HG03045 (cell line): ENCODE results near the gene LMAN2.
"Not testable (repeated sequence)": the region's sequence is repeated elsewhere in the genome, so short reads cannot be mapped to it uniquely, and the experiment has no call there.

ENCODE experiments used
- ATAC-seq: cut with Tn5 transposase; IDR thresholded peaks from one replicate; pipeline ENCODE4 v1.9.1; 2021; ENCODE audit warnings: mild to moderate bottlenecking, moderate library complexity; ENCODE audit not compliant: unreplicated experiment

LMAN2 gene

DNA sequence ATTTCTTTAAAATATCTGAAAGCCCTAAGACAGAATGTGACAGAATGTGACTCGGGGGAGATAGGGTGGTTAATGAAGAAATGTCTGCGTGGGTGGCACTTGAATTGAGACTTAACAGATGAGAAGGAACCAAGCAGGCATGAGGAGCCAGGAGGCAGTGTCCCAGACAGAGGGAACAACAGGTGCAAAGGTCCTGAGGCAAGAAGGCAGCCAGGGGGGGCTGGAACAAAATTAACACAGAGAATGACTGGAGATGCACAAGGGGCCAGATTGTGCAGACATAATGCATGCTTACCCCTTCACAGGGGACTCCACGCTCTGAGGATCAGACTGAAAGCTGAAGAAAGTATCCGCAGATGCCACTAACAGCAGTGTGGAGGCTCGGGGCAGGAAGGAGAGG, 1.7 kb downstream of the LMAN2 start:
- ATAC-seq: no peak

DNA sequence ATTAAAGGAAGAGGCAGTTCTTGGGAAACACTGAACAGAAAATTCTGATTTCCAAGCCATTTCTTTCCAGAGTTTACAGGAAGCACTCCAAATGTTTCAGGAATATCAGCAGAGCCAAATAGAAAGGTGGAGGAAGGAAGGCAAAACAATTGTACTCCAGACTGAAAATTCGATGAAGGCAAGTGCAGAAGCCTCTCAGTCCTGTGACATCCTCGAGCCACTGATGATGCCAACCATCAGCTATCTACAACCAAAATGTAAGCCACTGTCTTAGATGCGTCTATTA, 2.2 kb downstream of the LMAN2 start:
- no peak for ATAC-seq

- ATAC-seq: no peak
Measured at GRCh38 chr5:177347699-177348098, 3.8 kb downstream of the LMAN2 start.

DNA sequence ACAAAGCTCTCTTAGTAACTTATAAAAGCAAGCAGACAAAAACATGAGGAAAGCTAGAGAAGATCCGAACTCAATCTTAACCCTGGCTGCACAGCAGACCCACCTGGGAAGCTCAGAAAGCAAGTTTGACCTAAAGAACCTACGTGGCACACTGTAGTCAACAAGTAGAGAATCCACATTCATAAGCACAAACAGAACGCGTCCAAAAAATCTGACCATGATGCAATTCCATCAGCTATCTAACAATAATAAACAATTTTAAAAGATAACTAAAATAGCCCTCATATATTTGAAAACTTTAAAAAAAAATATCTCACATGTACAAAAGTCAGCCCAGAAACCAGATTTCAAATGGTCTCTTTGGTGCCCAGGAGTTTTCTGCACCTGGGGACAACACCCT, 4.6 kb downstream of the LMAN2 start:
- ATAC-seq: no peak

DNA sequence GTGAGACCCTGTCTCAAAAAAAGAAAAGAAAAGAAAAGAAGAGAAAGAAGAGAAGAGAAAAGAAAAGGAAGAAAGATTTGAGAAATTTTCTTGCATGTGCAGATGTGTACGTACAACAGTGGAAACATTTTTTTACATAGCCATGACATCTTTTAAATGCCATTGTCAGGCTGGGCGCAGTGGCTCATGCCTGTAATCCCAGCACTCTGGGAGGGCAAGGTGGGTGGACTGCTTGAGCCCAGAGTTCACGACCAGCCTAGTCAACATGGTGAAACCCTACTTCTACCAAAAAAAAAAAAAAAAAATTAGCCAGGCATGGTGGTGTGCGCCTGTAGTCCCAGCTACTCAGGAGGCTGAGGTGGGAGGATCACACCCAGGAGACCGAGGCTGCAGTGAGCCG, 6.6 kb downstream of the LMAN2 start:
- ATAC-seq: no peak

GRCh38 chr5:177343777-177344176, 7.7 kb downstream of the LMAN2 start:
- no peak for ATAC-seq

DNA sequence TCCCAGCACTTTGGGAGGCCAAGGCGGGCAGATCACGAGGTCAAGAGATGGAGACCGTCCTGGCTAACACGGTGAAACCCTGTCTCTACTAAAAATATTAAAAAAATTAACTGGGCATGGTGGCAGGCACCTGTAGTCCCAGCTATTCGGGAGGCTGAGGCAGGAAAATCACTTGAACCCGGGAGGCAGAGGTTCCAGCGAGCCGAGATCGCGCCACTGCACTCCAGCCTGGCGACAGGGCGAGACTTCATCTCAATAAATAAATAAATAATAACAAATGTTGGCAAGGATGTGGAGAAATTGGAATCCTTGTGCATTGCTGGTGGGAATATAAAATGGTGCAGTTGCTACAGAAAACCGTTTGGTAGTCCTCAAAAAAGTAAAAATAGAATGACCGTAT, 8.5 kb downstream of the LMAN2 start:
- not testable (repeated sequence) for ATAC-seq

DNA sequence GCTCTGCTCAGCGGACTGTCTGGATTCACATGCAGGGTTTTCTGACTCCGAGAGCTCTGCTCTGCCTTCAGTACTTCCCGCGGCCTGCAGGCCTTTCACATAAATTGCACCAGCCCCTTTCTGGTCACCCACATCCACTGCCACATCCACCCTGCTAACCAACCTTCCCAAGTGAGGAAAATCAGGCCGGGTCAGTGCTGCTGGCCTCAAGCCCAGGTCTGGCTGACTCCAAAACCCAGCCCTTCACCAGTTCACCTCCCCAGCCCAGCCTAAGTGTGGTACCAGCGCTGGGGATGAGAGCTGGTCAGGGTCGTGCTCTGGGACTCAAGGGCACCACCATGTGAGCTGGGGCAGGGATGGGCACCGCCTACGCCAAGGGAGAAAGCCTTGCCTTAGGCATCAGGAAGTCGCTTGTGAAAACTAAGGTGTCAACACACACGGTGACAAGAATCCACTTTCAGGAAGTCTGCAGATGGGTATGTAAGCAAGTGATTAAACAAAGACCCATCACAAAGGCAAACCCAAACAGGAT, 12.3 kb downstream of the LMAN2 start:
- no peak for ATAC-seq

DNA sequence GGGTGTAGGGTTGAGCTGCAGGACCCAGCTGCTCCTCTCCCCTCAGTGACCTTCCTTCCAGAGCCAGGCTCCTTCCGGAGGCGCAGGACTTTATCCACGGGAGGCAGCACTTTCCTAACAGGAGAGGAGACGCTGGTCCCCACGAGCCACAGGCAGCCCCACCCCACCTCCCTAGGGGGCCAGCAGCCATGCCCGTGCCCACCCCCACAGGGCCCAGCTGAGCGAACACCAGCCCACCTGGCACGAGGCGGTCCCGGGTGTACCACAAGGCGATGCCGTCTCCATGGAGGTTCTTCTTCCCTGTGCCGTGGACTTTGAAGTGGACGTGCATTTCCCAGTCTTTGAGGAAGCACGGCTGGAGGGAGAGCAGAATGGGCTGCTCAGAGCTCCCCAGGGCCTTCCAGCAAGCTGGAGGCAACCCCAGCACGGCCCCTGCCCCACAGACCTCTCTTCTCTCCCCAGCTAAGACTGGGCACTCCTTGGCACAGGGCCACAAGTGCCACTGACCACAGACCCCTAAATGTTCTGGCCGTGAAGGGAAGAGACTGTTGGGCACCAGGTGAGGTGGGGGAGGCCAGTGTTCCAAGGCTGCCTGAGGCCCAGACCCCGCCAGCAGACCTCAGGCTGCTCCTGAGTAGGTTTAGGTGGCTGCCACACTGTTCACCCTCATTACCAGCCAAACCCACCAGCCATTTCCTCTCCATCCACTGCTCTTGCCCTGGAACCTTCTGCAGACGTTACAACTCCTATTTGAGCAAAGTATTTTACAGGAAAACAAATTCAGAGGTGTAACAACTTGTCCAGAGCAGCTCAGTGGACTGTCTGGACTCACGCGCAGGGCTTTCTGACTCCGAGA, 13.0 kb downstream of the LMAN2 start:
- no peak for ATAC-seq

DNA sequence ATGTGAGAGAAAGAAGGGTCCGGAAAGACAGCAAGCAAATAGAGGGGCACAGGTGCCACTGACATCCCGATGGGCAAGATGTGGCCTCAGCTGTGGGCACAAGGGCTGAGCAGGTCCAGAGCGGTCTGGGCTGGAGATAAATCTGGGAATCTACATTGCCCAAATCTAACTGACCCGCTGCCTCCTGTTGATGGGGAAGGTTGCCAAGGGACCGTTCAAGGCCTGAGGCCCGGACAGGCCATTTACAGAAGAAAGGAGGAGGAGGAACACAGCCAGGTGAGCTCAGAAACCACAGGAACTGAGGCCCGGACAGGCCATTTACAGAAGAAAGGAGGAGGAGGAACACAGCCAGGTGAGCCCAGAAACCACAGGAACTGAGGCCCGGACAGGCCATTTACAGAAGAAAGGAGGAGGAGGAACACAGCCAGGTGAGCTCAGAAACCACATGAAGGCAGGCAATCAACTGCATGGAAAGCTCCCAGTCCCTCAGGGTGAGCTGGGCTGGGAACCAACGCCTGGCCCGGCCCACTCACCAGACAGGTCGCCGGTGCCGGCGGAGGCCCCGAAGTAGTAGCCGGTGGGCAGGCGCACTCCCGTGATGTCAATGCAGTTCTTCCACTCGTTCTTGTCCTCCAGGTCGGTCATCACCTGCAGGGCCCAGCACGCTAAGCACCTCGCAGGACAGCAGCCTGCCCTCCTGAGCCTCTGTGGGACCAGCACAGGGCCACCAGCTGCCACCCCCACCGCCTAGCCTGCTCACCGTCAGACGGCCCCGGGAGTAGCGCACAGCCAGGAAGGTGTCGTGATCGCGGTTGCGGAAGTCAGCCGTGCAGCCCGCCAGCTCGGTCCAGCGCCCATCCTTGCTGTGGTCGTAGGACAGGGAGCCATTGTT, 14.6 kb downstream of the LMAN2 start:
- ATAC-seq: no peak

- no peak for ATAC-seq
Measured at GRCh38 chr5:177336112-177336511, 15.4 kb downstream of the LMAN2 start.

DNA sequence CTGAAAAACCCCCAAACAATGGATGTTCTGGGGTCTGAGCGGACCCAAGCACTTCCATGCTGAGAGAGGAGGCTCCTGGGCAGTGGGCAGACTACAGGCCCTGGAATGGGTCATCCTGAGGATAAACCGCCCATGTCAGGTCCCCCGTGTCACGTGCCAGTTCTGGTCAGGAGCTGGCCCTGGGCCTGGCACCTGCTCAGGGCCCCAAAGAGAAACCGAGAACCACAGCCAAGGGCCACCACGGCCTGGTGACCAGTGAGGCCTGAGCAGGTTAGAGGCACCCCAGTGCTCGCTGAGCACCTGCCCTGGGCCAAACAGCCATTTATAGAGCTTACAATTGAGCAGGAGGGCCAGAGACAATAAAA, 15.8 kb downstream of the LMAN2 start:
- no peak for ATAC-seq

DNA sequence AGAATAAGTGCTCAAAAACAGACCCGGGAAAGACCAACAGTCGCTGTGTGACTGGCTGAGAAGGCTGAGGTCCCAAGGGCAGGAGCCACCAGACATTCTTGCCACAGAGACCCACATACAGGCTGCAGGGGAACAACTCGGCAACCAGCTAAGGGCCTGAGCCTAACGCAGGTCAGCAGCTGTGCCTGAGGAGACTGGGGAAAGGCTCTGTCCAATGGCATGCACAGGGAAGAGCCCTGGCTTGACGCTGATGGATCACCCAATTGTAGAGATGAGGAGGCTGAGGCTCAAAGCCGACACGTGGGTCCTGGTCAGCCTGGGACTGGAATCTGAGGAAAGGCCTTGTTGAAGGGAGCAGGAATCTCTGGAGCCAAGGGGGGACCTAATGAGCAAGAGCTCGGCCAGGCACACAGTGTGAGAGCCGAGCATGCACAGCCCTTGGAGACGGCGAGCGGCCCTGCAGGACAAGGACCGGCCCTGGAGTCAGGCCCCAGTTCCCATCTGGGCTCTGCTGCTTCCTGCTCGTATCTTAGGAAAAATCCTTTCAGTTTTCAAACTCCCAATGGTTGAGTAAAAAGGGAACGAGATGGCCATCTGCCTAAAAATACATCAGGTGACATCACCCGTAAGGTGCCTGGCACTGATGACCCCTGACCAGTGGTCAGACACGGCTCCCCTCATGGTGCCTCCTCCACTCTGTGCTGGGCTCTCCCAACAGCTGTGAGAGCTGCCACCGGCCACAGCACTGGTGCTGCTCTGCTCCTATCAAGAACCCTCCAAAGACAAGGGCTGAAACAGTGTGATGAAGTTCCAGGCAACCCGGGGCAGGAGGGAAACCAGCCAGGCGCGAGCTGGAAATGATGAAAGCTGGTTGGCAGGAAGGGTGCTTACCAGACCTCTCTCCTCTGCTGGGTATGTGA, 16.4 kb downstream of the LMAN2 start:
- ATAC-seq: no peak

DNA sequence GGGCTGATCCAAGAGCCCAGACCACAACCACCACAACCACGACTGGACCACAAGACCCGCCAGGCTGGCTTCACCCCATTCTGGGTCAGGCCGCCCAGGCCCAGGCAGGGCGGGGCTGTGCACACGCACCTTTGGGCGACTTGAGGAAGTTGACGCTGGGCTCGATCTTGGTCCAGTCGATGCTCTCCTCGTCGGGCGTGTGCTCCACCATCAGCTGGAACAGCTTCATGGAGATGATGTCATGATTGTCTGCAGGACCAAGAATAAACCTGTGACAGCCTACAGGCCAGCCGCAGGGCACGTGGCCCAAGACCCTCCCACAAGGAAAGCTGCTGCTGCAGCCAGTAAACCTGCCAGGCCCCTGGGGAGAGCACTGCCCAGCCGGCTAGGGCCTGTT, 17.3 kb downstream of the LMAN2 start:
- no peak for ATAC-seq

DNA sequence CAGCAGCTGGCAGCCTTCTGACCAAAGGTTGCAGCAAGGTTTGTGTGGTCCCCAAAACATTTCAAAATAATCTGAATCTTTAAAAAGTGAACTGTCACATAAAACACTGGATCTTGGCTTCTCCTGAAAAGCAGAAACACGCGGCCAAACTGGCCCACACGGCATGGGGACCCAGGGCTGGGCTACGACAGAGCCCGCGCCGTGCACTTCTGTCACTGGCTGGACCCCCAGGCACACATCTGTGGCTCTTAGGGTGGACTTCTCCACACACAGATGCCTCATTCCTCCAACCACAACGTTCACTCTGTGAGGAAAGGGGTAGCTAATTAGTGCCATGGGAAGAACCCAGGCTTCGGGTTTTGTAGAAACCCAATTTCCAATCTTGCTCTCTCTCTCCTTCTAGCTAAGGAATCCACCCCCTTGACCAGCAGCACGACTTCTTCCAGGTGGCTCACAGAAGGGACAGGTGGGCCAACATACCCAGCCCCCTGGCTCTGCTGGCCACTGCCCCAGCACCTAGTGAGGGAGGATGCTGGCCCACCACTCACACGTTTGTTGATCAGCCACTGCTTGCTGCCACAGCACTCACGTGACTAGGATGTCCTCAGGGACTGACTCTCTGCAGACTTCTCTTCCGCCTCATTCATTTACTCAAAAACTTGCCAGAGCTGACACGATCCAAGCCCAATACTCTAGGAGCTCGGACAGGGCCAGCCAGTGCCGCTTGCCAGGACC, 17.9 kb downstream of the LMAN2 start:
- ATAC-seq: no peak

- ATAC-seq: no peak
Measured at GRCh38 chr5:177332896-177333260, 18.6 kb downstream of the LMAN2 start.

GRCh38 chr5:177332031-177332895, 19.2 kb downstream of the LMAN2 start:
- no peak for ATAC-seq

DNA sequence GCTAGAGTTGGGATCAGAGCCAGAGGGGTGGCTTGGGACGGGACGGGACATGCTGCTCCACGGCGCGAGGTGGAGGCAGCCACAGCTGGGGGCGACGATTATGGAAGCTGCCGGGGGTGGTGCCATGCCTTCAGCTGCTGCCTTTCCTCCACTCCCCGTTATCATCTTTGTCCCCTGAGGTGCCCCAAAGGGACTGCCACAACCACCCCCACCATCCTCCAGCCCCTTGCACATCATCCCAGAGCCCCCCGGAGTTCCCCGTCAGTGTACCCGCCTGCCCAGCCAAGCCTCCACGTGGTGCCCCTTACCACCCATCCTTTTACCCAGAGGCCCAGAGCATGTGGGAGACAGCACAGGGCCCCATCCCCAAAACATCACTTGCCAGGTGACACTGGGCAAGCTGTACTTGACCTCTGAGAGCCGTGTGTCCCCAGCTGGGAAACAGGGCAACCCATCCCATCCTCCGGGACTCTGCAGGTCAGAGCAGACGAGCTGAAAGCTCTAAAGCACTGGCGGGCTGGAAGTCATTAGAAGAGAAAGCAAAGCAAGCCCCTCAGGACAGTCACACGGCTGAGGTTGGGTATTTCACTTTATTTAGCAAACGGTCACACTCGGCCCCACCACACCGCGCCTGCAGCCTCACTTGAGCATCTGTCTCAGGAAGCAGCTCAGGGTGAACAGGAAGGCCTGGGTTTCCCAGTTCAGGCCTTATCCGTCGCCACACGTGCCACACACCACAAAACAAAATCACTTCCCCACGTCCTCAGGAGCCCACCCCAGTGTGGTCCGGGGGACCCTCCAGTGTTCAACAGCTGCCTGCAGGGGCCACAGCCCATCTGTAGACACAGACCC, 20.3 kb downstream of the LMAN2 start:
- no peak for ATAC-seq

DNA sequence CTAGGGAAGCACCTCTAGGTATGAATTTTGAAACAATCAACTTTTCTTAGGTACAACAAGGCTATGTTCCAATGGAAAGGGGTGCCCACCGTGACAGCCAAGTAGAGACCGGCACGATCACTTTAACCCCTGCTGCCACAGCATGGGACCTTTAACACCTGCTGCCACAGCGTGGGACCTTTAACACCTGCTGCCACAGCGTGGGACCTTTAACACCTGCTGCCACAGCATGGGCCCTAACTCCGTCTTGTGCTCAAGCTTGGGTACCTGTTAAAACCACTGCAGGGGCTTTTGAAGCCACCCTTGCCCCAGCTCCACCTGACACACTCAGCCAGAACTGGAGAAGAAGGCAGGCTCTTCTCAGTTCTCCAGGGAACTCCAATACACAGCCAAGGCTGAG, 21.6 kb downstream of the LMAN2 start:
- ATAC-seq: no peak
